Measurements from ENCODE around the gene RASGRP3.

DNA sequence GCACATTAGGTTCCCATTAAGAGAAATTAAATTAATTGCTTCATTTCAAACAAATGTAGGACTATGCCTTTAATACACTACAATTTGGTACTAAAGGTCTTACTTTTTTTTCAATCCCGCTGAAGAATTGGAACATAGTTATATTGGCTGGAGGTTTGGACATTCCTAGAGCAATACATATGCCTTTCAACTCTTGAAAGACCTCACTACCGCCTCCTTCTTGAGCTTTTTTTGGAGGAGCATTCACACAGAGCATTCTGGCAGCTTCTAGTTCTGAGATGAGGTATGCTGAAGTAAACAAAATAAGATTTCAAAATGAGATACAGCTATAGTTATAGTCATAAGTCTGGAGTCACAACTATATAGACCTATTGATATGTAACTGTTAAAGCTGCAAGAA lies 111.8 kb downstream of the RASGRP3 start:
- TF ChIP-seq, protein P1, sequence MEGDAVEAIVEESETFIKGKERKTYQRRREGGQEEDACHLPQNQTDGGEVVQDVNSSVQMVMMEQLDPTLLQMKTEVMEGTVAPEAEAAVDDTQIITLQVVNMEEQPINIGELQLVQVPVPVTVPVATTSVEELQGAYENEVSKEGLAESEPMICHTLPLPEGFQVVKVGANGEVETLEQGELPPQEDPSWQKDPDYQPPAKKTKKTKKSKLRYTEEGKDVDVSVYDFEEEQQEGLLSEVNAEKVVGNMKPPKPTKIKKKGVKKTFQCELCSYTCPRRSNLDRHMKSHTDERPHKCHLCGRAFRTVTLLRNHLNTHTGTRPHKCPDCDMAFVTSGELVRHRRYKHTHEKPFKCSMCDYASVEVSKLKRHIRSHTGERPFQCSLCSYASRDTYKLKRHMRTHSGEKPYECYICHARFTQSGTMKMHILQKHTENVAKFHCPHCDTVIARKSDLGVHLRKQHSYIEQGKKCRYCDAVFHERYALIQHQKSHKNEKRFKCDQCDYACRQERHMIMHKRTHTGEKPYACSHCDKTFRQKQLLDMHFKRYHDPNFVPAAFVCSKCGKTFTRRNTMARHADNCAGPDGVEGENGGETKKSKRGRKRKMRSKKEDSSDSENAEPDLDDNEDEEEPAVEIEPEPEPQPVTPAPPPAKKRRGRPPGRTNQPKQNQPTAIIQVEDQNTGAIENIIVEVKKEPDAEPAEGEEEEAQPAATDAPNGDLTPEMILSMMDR (IDR thresholded peaks at IDR 0.05) = no peak
- TF ChIP-seq POLR2A (IDR thresholded peaks at IDR 0.05) = no peak
- no peak for TF ChIP-seq POLR2AphosphoS5 (IDR thresholded peaks at IDR 0.05)
